Cardiac muscle cell (in vitro differentiated cells and primary cell): ENCODE data around the gene AP1G2. TPM values are rescaled to one million over a fixed set of nuclear protein-coding genes. Genes with fewer than 3 reads are reported as not detected.
"Not testable (repeated sequence)": the region's sequence is repeated elsewhere in the genome, so short reads cannot be mapped to it uniquely, and the experiment has no call there.

ENCODE experiments used
- DNase-seq, 2 donors: peaks; one replicate each; pipeline versions ENCODE4 v3.0.0 to v3.0.0-alpha.2; 2010 to 2017; ENCODE audit warnings: low read depth in 1 of 2, low spot score in 1 of 2
- H3K27ac ChIP-seq: fragments of 200-600 bp; sonication (generic); 2 replicates; pipeline ENCODE4 v1.5.1; 2016
- H3K27me3 ChIP-seq: fragments of 200-600 bp; sonication (generic); 2 replicates; pipeline ENCODE4 v1.6.0; 2016; ENCODE audit warnings: control low read depth
- H3K36me3 ChIP-seq: fragments of 200-600 bp; sonication (generic); 2 replicates; pipeline ENCODE4 v1.5.1; 2016; ENCODE audit warnings: control low read depth
- H3K4me1 ChIP-seq: fragments of 200-600 bp; sonication (generic); 2 replicates; pipeline ENCODE4 v1.8.1; 2017; ENCODE audit warnings: low read depth, mild to moderate bottlenecking, mixed run types
- H3K4me3 ChIP-seq: fragments of 200-600 bp; sonication (generic); 2 replicates; pipeline ENCODE4 v1.5.1; 2016; ENCODE audit warnings: mild to moderate bottlenecking
- H3K9me3 ChIP-seq: fragments of 200-600 bp; sonication (generic); 2 replicates; pipeline ENCODE4 v1.5.1; 2017; ENCODE audit warnings: low read depth, mild to moderate bottlenecking, control low read depth
- CTCF ChIP-seq: IDR thresholded peaks from 2 replicates; pipeline ENCODE4 v1.5.1; 2012; ENCODE audit warnings: low read depth, mild to moderate bottlenecking, low read length
- polyA plus RNA-seq: library from polyadenylated mRNA; unstranded; fragments of >200 nt; fragmentation: Nextera tagmentation; extraction: Ambion mirVana; gene quantifications from 2 replicates; pipeline ENCODE4 v1.2.1, GENCODE V29; 2016
- total RNA-seq: library from RNA; depleted of rRNA; stranded (reverse); fragments of >200 nt; gene quantifications from 2 replicates; pipeline ENCODE4 v1.2.3, GENCODE V29; 2016

Gene AP1G2
- total and polyA plus RNA-seq, 2 experiments from 2014 or later, result 123 to 141 TPM

GRCh38 chr14:23590198-23590597 is 22.6 kb upstream of the AP1G2 start:
- H3K36me3 ChIP-seq, result no peaks in the 10 kb centered on the region
- no peaks in the 10 kb centered on the region for H3K9me3 ChIP-seq
- no peak overlapping the region for H3K27ac ChIP-seq
- no peaks in the 10 kb centered on the region for H3K27me3 ChIP-seq
- DNase-seq, result no peak
- H3K4me1 ChIP-seq, result peaks cover 3% of the 10 kb centered on the region
- TF ChIP-seq CTCF, result no peak
- no peak overlapping the region for H3K4me3 ChIP-seq

- Histone ChIP-seq H3K27ac (no peak overlapping the region), H3K27me3 (no peaks in the 10 kb centered on the region), H3K4me1 (peaks cover 3% of the 10 kb centered on the region), H3K4me3 (no peak overlapping the region), H3K9me3 (no peaks in the 10 kb centered on the region), H3K36me3 (no peaks in the 10 kb centered on the region)
- no peak for DNase-seq
- TF ChIP-seq CTCF, result no peak
These were observed 22.0 kb upstream of the AP1G2 start for GRCh38 chr14:23589606-23590005.

GRCh38 chr14:23588884-23589598 is 21.4 kb upstream of the AP1G2 start:
- TF ChIP-seq CTCF, result peak; percentile 82
- peak; percentile 92 to 93 for DNase-seq
- no peaks in the 10 kb centered on the region for H3K36me3 ChIP-seq
- peaks cover 3% of the 10 kb centered on the region for H3K4me1 ChIP-seq
- H3K27me3 ChIP-seq, result no peaks in the 10 kb centered on the region
- no peak overlapping the region for H3K4me3 ChIP-seq
- H3K9me3 ChIP-seq, result no peaks in the 10 kb centered on the region
- H3K27ac ChIP-seq, result no peak overlapping the region

- H3K4me1 ChIP-seq, H3K27ac ChIP-seq, H3K4me3 ChIP-seq, H3K9me3 ChIP-seq, H3K27me3 ChIP-seq, DNase-seq, H3K36me3 ChIP-seq: not testable (repeated sequence)
These were observed 17.1 kb upstream of the AP1G2 start for GRCh38 chr14:23584527-23585203.

GRCh38 chr14:23583761-23584526 is 16.4 kb upstream of the AP1G2 start:
- H3K9me3 ChIP-seq, H3K27ac ChIP-seq, DNase-seq, H3K4me3 ChIP-seq, H3K4me1 ChIP-seq, H3K36me3 ChIP-seq: not testable (repeated sequence)
- H3K27me3 ChIP-seq, result peaks cover 11% of the 10 kb centered on the region

GRCh38 chr14:23582906-23583760 is 15.5 kb upstream of the AP1G2 start:
- H3K27ac ChIP-seq, result no peak overlapping the region
- DNase-seq, result no peak
- no peaks in the 10 kb centered on the region for H3K4me1 ChIP-seq
- TF ChIP-seq CTCF, result no peak
- no peaks in the 10 kb centered on the region for H3K36me3 ChIP-seq
- H3K9me3 ChIP-seq, result no peaks in the 10 kb centered on the region
- H3K4me3 ChIP-seq, result no peak overlapping the region
- peaks cover 19% of the 10 kb centered on the region for H3K27me3 ChIP-seq
